ENCODE measurements around the gene SLC2A14.
"Not testable (repeated sequence)": the region's sequence is repeated elsewhere in the genome, so short reads cannot be mapped to it uniquely, and the experiment has no call there.

SLC2A14 gene

DNA sequence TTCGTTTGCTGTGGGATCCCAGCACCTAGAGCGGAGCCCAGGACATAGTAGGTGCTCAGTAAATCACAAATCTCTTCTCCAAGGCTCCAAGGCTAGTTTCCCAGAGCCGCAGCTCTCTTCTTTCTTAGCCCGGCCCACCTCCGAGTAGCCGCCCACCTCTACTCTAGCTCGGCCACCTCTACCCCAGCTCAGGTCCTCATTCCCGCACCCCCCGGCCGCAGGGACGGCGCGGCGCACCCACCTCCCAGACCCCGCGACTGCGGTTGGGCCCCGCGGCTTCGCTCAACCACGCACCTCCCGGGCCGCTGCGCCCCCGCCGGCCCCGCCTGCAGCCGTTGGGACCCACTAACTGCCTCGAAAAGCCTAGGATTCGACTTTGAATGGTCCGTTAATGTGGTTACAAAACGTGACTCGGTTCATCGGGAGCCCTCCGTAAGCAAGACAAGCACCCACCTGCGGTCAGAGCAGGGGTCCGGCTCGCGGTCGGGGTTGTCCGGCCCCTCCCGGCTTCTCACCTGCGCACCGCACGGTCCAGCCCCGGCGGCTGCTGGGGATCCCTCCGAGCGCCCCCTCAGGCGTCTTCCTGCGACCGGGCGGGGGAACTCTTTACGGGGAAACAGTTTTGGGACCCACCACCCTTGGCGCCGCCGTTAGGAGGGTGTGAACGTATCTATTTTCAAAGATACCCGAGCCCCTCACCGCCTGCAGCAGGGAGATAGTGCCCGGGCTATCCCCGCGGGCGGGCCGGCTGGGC is at the start of gene SLC2A14:
SLC2A14 (minus strand) TSS at position 350 of the 754 bp plus-strand sequence. CDS start 3,035 bp downstream, outside the sequence.
- DNase-seq (ENCODE audit: low read depth in 1 of 2, low spot score in 1 of 2): no peak

DNA sequence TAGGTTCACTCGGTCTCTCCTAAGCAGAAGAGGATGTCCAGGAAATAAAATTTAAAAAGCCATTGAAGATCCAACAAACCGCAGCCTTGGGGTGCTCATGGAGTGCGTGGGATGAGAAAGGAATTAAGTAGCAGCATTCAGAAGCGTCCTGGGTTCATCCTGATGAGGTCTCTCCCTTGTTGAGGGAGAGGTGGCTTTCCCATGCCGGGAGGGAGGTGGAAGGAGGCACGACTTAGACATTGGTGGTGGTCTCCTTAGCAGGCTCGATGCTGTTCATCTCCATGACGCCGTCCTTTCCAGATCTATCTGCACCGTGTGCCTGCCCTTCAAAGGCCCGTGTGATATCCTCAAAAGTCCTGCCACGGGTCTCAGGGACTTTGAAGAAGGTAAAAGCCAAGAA is 48.5 kb upstream of the SLC2A14 start:
- DNase-seq (ENCODE audit: low read depth in 1 of 2, low spot score in 1 of 2): not testable (repeated sequence)

DNA sequence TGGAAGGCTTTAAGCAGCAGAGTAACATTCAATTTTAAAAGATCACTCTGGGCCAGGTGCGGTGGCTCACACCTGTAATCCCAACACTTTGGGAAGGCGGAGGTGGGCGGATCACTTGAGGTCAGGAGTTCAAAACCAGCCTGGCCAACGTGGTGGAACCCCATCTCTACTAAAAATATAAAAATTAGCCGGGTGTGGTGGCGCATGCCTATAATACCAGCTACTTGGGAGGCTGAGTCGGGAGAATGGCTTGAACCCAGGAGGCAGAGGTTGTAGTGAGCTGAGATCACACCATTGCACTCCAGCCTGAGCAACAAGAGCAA is 45.5 kb upstream of the SLC2A14 start:
- not testable (repeated sequence) for DNase-seq (ENCODE audit: low read depth in 1 of 2, low spot score in 1 of 2)

DNA sequence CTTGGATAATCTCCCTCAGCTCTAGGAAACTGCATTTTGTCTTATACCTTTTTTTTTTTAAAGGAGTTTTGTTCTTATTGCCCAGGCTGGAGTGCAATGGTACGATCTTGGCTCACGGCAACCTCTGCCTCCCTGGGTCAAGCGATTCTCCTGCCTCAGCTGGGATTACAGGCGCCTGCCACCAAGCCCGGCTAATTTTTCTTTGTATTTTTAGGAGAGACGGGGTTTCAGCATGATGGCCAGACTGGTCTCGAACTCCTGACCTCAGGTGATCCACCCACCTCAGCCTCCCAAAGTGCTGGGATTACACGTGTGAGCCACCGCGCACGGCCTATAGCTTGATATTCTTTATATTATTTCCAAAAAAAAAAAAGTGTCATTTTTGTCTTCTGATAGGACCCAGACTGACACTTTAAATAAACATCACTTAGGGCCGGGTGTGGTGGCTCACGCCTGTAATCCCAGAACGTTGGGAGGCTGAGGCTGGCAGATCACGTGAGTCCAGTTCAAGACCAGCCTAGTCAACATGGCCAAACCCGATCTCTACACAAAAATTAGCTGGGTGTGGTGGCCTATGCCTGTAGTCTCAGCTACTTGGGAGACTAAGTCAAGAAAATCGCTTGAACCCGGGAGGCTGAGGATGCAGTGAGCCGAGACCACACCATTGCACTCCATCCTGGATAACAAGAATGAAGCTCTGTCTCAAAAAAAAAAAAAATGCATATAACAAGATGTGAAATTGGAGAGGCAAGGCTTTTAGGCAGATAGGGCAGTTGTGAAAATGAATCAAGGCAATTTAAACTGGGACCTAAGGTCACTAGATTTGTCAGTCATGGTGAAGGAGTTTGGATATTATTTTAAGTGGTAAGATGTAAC is 44.9 kb upstream of the SLC2A14 start:
- no peak for DNase-seq (ENCODE audit: low read depth in 1 of 2, low spot score in 1 of 2)

GRCh38 chr12:7916936-7917335 is 44.2 kb upstream of the SLC2A14 start:
- DNase-seq (ENCODE audit: low read depth in 1 of 2, low spot score in 1 of 2): no peak

GRCh38 chr12:7915661-7916403 is 43.1 kb upstream of the SLC2A14 start:
- no peak for DNase-seq (ENCODE audit: low read depth in 1 of 2, low spot score in 1 of 2)

- not testable (repeated sequence) for DNase-seq (ENCODE audit: low read depth in 1 of 2, low spot score in 1 of 2)
Measured at GRCh38 chr12:7910106-7910505, 37.4 kb upstream of the SLC2A14 start.

- no peak for DNase-seq (ENCODE audit: low read depth in 1 of 2, low spot score in 1 of 2)
Measured at GRCh38 chr12:7907009-7907408, 34.3 kb upstream of the SLC2A14 start.

- DNase-seq (ENCODE audit: low read depth in 1 of 2, low spot score in 1 of 2): not testable (repeated sequence)
Measured at GRCh38 chr12:7906303-7906702, 33.6 kb upstream of the SLC2A14 start.

GRCh38 chr12:7905600-7906125 is 32.9 kb upstream of the SLC2A14 start:
- not testable (repeated sequence) for DNase-seq (ENCODE audit: low read depth in 1 of 2, low spot score in 1 of 2)

- DNase-seq (ENCODE audit: low read depth in 1 of 2, low spot score in 1 of 2): no peak
Measured at GRCh38 chr12:7905071-7905470, 32.4 kb upstream of the SLC2A14 start.

DNA sequence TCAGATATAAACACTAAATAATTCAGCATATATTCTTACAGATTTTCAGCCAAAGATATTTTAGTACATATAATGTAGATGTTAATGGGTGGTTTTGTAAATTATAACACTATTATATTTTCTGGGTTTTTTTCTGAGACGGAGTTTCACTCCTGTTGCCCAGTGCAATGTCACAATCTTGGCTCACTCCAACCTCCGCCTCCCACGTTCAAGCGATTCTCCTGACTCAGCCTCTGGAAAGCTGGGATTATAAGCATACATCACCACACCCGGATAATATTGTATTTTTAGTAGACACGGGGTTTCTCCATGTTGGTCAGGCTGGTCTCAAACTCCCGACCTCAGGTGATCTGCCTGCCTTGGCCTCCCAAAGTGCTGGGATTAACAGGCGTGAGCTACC is 29.7 kb upstream of the SLC2A14 start:
- DNase-seq (ENCODE audit: low read depth in 1 of 2, low spot score in 1 of 2): not testable (repeated sequence)

DNA sequence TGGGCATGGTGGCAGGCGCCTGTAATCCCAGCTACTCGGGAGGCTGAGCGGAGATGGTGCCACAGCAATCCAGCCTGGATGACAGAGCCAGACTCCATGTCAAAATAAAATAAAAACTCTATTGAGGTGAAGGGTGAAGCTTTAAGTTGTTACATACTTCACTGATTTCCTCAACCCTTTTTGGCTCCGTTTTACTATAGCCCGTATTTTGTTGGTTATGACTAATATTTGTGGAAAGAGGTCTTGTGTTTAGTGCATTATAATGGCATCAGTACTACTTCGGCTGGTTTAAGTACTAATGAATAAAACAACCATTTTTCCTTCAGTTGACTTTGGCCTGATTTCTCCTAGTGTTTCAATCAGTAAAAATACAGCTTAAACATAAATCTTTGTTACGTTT is 27.0 kb upstream of the SLC2A14 start:
- DNase-seq (ENCODE audit: low read depth in 1 of 2, low spot score in 1 of 2): no peak

- DNase-seq (ENCODE audit: low read depth in 1 of 2, low spot score in 1 of 2): not testable (repeated sequence)
Measured at GRCh38 chr12:7896726-7897125, 24.0 kb upstream of the SLC2A14 start.

DNA sequence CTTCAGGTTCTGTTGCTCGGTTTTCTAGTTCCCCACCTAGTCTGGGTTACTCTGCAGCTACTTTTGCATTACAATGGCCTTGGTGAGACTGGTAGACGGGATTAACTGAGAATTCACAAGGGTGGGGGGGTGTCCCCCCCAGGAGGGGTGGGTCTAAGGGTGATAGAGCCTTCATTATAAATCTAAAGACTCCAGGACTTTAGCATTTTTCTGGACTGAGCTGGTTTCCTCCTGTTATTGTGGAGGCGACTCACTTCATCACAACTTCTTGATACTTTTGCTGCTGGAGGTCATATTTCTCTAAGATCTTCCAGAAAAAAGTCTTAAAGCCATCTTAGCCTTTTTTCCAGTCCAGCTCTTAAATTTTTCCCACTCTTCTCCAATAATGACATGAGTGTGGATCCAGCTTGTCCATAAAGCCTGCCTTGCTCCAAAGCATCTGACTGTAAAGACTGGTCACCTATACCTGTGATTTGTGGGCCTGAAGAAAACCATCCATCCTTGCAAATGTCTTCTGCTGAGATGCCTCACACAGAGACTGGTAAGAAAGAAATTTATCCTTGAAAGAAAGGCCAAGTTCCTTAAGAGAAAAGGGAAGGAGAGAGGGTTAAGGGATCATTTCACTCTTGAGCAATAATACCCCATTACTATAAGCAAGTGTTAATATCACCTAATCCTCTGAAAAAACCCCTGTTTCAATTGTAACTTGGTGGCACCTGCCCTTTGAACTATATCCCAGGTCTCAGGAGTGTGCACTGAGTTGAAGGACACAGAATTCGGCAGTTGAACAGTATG is 19.7 kb upstream of the SLC2A14 start:
- DNase-seq (ENCODE audit: low read depth in 1 of 2, low spot score in 1 of 2): no peak

DNA sequence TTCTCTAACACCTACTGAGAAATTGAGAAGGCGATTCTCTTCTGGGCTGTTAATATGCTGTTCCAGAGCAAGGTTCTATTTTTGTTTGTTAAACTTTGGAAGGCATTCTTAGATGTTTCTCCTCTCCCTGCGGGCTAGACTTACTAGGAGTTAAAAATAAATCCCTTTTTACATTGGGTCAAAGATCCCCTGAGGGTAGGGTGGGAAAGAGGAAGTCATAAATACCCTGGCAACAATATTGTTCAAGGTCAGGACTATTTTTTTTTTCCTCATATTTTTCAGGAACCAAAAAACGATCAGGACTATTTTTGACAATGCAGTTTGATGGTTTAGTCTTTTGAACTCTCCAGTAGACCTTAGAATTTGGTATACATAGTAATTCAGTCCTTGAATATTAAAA is 12.0 kb upstream of the SLC2A14 start:
- no peak for DNase-seq (ENCODE audit: low read depth in 1 of 2, low spot score in 1 of 2)

- not testable (repeated sequence) for DNase-seq (ENCODE audit: low read depth in 1 of 2, low spot score in 1 of 2)
Measured at GRCh38 chr12:7881736-7882120, 9.0 kb upstream of the SLC2A14 start.

DNA sequence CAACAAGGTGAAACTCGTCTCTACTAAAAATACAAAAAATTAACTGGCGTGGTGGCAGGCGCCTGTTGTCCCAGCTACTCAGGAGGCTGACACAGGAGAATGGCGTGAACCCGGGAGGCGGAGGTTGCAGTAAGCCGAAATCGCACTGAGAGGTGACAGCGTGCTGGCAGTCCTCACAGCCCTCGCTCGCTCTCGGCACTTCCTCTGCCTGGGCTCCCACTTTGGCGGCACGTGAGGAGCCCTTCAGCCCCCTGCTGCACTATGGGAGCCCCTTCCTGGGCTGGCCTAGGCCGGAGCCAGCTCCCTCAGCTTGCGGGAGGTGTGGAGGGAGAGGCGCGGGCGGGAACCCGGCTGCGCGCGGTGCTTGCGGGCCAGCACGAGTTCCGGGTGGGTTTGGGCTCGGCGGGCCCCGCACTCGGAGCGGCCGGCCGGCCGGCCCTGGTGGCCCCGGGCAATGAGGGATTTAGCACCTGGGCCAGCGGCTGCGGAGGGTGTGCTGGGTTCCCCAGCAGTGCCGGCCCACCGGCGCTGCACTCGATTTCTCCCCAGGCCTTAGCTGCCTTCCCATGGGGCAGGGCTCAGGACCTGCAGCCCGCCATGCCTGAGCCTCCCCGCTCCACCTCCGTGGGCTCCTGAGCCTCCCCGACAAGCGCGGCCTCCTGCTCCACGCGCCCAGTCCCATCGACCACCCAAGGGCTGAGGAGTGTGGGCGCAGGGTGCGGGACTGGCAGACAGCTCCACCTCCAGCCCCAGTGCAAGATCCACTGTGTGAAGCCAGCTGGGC is 8.4 kb upstream of the SLC2A14 start:
- not testable (repeated sequence) for DNase-seq (ENCODE audit: low read depth in 1 of 2, low spot score in 1 of 2)

- no peak for DNase-seq (ENCODE audit: low read depth in 1 of 2, low spot score in 1 of 2)
Measured at GRCh38 chr12:7879246-7879645, 6.5 kb upstream of the SLC2A14 start.

- DNase-seq (ENCODE audit: low read depth in 1 of 2, low spot score in 1 of 2): no peak
Measured at GRCh38 chr12:7877420-7877819, 4.7 kb upstream of the SLC2A14 start.

Measured in activated T-helper 1 cell treated with anti-CD3 and anti-CD28 coated beads, Interleukin-2, amount 50 U/mL, for 16 hours (primary cell).